ENCODE results near the gene ARL5C.
A peak's percentile ranks its signal among the peaks of the same experiment; 100 is the strongest.
"Not testable (repeated sequence)": the region's sequence is repeated elsewhere in the genome, so short reads cannot be mapped to it uniquely, and the experiment has no call there.

ARL5C gene

DNA sequence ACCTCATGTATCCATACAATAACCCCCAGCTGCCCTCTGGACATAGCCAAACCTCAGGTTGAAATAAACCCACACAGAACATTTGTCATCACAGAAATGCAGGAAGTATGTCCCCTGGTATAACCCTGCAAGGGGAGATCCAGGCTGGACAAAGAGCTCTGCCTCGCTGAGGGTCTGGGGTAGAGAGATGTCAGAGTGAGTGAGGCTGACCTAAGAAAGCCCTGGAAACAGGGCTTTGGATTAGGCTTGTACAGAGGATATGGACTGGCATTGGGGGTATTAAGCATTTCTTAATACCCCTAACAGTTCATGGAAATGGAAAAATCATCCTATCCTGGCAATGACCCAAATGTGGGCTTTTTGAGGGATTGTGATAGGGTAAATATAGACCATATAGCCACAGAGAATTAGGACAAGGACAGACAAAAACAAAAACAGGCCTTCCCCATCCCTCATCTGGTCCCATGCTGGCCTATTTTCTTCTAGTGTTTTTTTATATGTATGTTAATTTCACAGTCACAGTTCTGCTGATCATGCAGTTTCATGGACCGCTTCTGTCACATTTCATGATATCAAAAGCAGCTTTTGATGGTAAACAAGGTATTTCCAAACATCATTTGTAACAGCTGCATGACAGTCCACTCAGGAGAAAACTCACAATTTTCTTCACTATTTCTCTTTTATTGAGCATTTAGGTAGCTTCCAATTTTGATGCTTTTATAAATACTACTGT lies 40.7 kb downstream of the ARL5C start:
- no peak for DNase-seq (ENCODE audit: low spot score)
- in situ Hi-C loops (cut with MboI; ENCODE audit: low sequenced_read_pairs, unreplicated experiment), result no loop called here
- TF ChIP-seq CTCF (IDR thresholded peaks at IDR 0.05; ENCODE audit: borderline replicate concordance, control extremely low read depth, extremely low read depth, insufficient read depth, missing control alignments), result no peak

DNA sequence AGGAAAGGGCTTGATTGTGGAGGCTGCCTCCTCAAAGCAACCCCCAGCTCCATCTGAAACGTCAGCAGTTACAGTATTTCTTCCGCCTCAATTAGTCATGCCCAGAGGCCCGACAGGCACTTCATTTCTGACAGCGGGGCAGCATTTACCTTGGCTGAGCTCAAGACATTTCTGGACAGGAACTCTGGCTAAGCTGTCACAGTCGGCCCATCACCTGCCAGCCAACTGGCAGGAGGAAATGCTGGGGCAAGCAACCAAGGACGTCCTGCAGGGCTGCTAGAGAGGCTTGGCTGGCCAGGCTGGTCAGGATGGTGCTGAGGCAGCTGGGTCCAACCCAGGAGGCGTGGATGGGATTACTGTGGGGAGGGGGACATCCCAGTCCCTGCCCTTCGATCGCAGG lies 42.3 kb downstream of the ARL5C start:
- no peak for TF ChIP-seq CTCF (IDR thresholded peaks at IDR 0.05; ENCODE audit: borderline replicate concordance, control extremely low read depth, extremely low read depth, insufficient read depth, missing control alignments)
- in situ Hi-C loops (cut with MboI; ENCODE audit: low sequenced_read_pairs, unreplicated experiment), result no loop called here
- no peak for DNase-seq (ENCODE audit: low spot score)

GRCh38 chr17:39122991-39123390 lies 43.0 kb downstream of the ARL5C start:
- in situ Hi-C loops (cut with MboI; ENCODE audit: low sequenced_read_pairs, unreplicated experiment), result no loop called here
- DNase-seq (ENCODE audit: low spot score), result no peak
- no peak for TF ChIP-seq CTCF (IDR thresholded peaks at IDR 0.05; ENCODE audit: borderline replicate concordance, control extremely low read depth, extremely low read depth, insufficient read depth, missing control alignments)

- DNase-seq (ENCODE audit: low spot score); in situ Hi-C loops (cut with MboI; ENCODE audit: low sequenced_read_pairs, unreplicated experiment): not testable (repeated sequence)
Measured at GRCh38 chr17:39121919-39122318, 44.0 kb downstream of the ARL5C start.

GRCh38 chr17:39118674-39119419 lies 47.1 kb downstream of the ARL5C start:
- DNase-seq (ENCODE audit: low spot score), result peak; percentile 77
- in situ Hi-C loops (cut with MboI; ENCODE audit: low sequenced_read_pairs, unreplicated experiment), result no loop called here

DNA sequence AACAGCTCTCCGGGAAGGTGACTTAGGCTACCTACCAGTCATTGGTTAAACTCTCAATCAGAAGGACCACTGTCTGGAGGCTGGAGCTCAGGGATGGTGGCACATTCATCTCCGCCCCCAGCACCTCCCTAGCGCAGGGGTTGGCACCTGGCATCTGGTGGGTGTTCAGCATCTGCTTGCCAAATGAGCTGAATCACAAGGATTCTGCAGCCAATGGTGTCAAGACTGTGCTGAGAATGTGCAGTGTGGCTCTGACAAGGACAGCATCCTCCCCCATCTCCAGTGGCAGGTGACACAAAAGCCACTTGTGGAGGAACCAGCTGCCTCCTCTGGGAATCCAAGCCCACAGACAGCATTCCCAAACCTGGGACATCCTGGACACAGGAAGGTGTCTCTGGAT lies 49.7 kb downstream of the ARL5C start:
- no peak for DNase-seq (ENCODE audit: low spot score)
- no peak for TF ChIP-seq CTCF (IDR thresholded peaks at IDR 0.05; ENCODE audit: borderline replicate concordance, control extremely low read depth, extremely low read depth, insufficient read depth, missing control alignments)
- in situ Hi-C loops (cut with MboI; ENCODE audit: low sequenced_read_pairs, unreplicated experiment), result no loop called here

More at GRCh38 chr17:39118674-39119419, 47.1 kb downstream of the ARL5C start:
- TF ChIP-seq CTCF (IDR thresholded peaks at IDR 0.05; ENCODE audit: borderline replicate concordance, control extremely low read depth, extremely low read depth, insufficient read depth, missing control alignments), result no peak

GRCh38 chr17:39115135-39115534 lies 50.8 kb downstream of the ARL5C start:
- in situ Hi-C loops (cut with MboI; ENCODE audit: low sequenced_read_pairs, unreplicated experiment), result no loop called here
- TF ChIP-seq CTCF (IDR thresholded peaks at IDR 0.05; ENCODE audit: borderline replicate concordance, control extremely low read depth, extremely low read depth, insufficient read depth, missing control alignments), result no peak
- DNase-seq (ENCODE audit: low spot score), result no peak
